ENCODE results near the gene ARIH1. TPM values are rescaled to one million over a fixed set of nuclear protein-coding genes. Genes with fewer than 3 reads are reported as not detected.

Gene ARIH1
- polyA plus RNA-seq, 3 donors = 13.5 to 47.2 (median 14.4) TPM

GRCh38 chr15:72540606-72541237 lies 66.6 kb downstream of the ARIH1 start:
- H2AFZ ChIP-seq (ENCODE audit: insufficient read depth, low read depth, low read length, poor library complexity, severe bottlenecking) = no peak overlapping the region
- H3K27me3 Mint-ChIP-seq (ENCODE audit: low read depth in 3 of 3) = peaks cover 0 to 2% (median 0%) of the 10 kb centered on the region in 3 donors
- TF ChIP-seq CTCF (IDR thresholded peaks at IDR 0.05) = no peak
- peaks cover 13% of the 10 kb centered on the region in 2 donors for H3K9me3 ChIP-seq (replicated peaks in 1 of 2; ENCODE audit: control insufficient read depth in 1 of 2, insufficient read depth in 1 of 2, low read length in 2 of 2)
- no peak overlapping the region for H3K4me3 ChIP-seq (replicated peaks in 1 of 3; ENCODE audit: low read depth in 2 of 3, low read length in 3 of 3)
- no peaks in the 10 kb centered on the region for H3K27me3 ChIP-seq (ENCODE audit: control insufficient read depth in 2 of 2, insufficient read depth in 2 of 2, low read length in 2 of 2)
- H3K4me1 ChIP-seq (ENCODE audit: control insufficient read depth in 1 of 2, insufficient read depth in 2 of 2, low read length in 2 of 2) = no peaks in the 10 kb centered on the region
- H3K9ac ChIP-seq (ENCODE audit: insufficient read depth, low read length, poor library complexity, severe bottlenecking) = no peak overlapping the region
- no peak overlapping the region for H3K4me2 ChIP-seq (replicated peaks; ENCODE audit: extremely low read depth, low read length, poor library complexity, severe bottlenecking)
- no peak overlapping the region for H3K4me3 Mint-ChIP-seq
- peaks cover 8 to 15% (median 12%) of the 10 kb centered on the region in 7 donors for H3K9me3 Mint-ChIP-seq
- no peak overlapping the region for H3K27ac ChIP-seq (ENCODE audit: low read depth in 1 of 2, low read length in 2 of 2)
- WGBS (ENCODE audit: insufficient coverage) = 97% methylated on average over 8 of the region's 11 CpGs
- no peaks in the 10 kb centered on the region for H3K4me1 Mint-ChIP-seq
- intact Hi-C loops (cut with micrococcal nuclease) = no loop called here
- no peak for DNase-seq
- peaks cover 56% of the 10 kb centered on the region for H3K79me2 ChIP-seq (ENCODE audit: insufficient read depth, low read length)
- H4K20me1 ChIP-seq (ENCODE audit: insufficient read depth, low read length) = peaks cover 95% of the 10 kb centered on the region
- peaks cover 25 to 32% of the 10 kb centered on the region in 2 donors for H3K36me3 Mint-ChIP-seq
- peaks cover 3 to 23% of the 10 kb centered on the region in 2 donors for H3K36me3 ChIP-seq (replicated peaks in 1 of 2; ENCODE audit: control insufficient read depth in 1 of 2, insufficient read depth in 2 of 2, low read length in 2 of 2)
- peak overlapping the region in 1 of 7 donors; percentile 44 for H3K27ac Mint-ChIP-seq

- Histone ChIP-seq H3K79me2 (ENCODE audit: insufficient read depth, low read length) (peaks cover 55% of the 10 kb centered on the region), H3K9ac (ENCODE audit: insufficient read depth, low read length, poor library complexity, severe bottlenecking) (no peak overlapping the region), H3K27ac (ENCODE audit: low read depth in 1 of 2, low read length in 2 of 2) (no peak overlapping the region), H3K27me3 (ENCODE audit: control insufficient read depth in 2 of 2, insufficient read depth in 2 of 2, low read length in 2 of 2) (no peaks in the 10 kb centered on the region), H3K4me2 (replicated peaks; ENCODE audit: extremely low read depth, low read length, poor library complexity, severe bottlenecking) (no peak overlapping the region), H3K9me3 (replicated peaks in 1 of 2; ENCODE audit: control insufficient read depth in 1 of 2, insufficient read depth in 1 of 2, low read length in 2 of 2) (peaks cover 13% of the 10 kb centered on the region in 2 donors), H3K4me3 (replicated peaks in 1 of 3; ENCODE audit: low read depth in 2 of 3, low read length in 3 of 3) (no peak overlapping the region), H3K4me1 (ENCODE audit: control insufficient read depth in 1 of 2, insufficient read depth in 2 of 2, low read length in 2 of 2) (no peaks in the 10 kb centered on the region), H2AFZ (ENCODE audit: insufficient read depth, low read depth, low read length, poor library complexity, severe bottlenecking) (no peak overlapping the region), H3K36me3 (replicated peaks in 1 of 2; ENCODE audit: control insufficient read depth in 1 of 2, insufficient read depth in 2 of 2, low read length in 2 of 2) (peaks cover 8 to 33% of the 10 kb centered on the region in 2 donors), H4K20me1 (ENCODE audit: insufficient read depth, low read length) (peaks cover 93% of the 10 kb centered on the region)
- H3K36me3 Mint-ChIP-seq = peaks cover 31 to 40% of the 10 kb centered on the region in 2 donors
- no peaks in the 10 kb centered on the region for H3K4me1 Mint-ChIP-seq
- no peak for TF ChIP-seq CTCF (IDR thresholded peaks at IDR 0.05)
- peaks cover 8 to 15% (median 12%) of the 10 kb centered on the region in 7 donors for H3K9me3 Mint-ChIP-seq
- H3K4me3 Mint-ChIP-seq = no peak overlapping the region
- DNase-seq = no peak
- peaks cover 0 to 2% (median 0%) of the 10 kb centered on the region in 3 donors for H3K27me3 Mint-ChIP-seq (ENCODE audit: low read depth in 3 of 3)
- intact Hi-C loops (cut with micrococcal nuclease) = no loop called here
- peak overlapping the region in 2 of 7 donors; percentile 50 to 62 for H3K27ac Mint-ChIP-seq
Observed at GRCh38 chr15:72541674-72542073, 67.5 kb downstream of the ARIH1 start.

Measured in CD14-positive monocyte (primary cell).